Body of pancreas (tissue), 4 donors: Measurements from ENCODE around the gene SLC15A4.

ENCODE experiments used
- CTCF ChIP-seq, 7 experiments: fragments of 450-650 bp in 4 of 7; fragments of 200-600 bp in 3 of 7; sonication (generic) in 3 of 7; IDR thresholded peaks; one replicate each; pipeline ENCODE4 v1.5.1; 2016 to 2019; ENCODE audit warnings: antibody characterized with exemption in 7 of 7
- POLR2A ChIP-seq, 3 donors: fragments of 450-650 bp; IDR thresholded peaks; one replicate each; pipeline ENCODE4 v1.6.1; 2016; ENCODE audit warnings: antibody characterized with exemption in 3 of 3, mild to moderate bottlenecking in 2 of 3

GRCh38 chr12:128813392-128813791 lies 10.4 kb downstream of the SLC15A4 start:
- TF ChIP-seq CTCF (IDR thresholded peaks at IDR 0.05), result no peak
- TF ChIP-seq POLR2A (IDR thresholded peaks at IDR 0.05), result no peak
